Loucy (cell line): ENCODE measurements around the gene PCDHGB3.
"Not testable (repeated sequence)": the region's sequence is repeated elsewhere in the genome, so short reads cannot be mapped to it uniquely, and the experiment has no call there.

Experiments used
- H2AFZ ChIP-seq: fragments of 200-600 bp; sonication (generic); 2 replicates; pipeline ENCODE4 v1.6.0; 2016; ENCODE audit warnings: antibody characterized with exemption, mild to moderate bottlenecking, low read length, moderate library complexity
- H3F3A ChIP-seq: fragments of 200-600 bp; 2 replicates; pipeline ENCODE4 v1.6.0; 2016; ENCODE audit warnings: antibody characterized with exemption, low read depth, mild to moderate bottlenecking
- H3K27me3 ChIP-seq: fragments of 200-600 bp; sonication (generic); 2 replicates; pipeline ENCODE4 v1.6.1; 2014; ENCODE audit warnings: low read length, mild to moderate bottlenecking; ENCODE audit not compliant: insufficient read depth, poor library complexity, severe bottlenecking
- H3K36me3 ChIP-seq: fragments of 200-600 bp; sonication (generic); 2 replicates; pipeline ENCODE4 v1.6.1; 2016; ENCODE audit warnings: low read length; ENCODE audit not compliant: insufficient read depth
- H3K4me1 ChIP-seq: fragments of 200-600 bp; sonication (generic); 2 replicates; pipeline ENCODE4 v1.5.1; 2014; ENCODE audit warnings: low read length, mild to moderate bottlenecking; ENCODE audit not compliant: insufficient read depth, poor library complexity, severe bottlenecking
- H3K4me2 ChIP-seq: fragments of 200-600 bp; sonication (generic); 2 replicates; pipeline ENCODE4 v1.6.0; 2014; ENCODE audit warnings: antibody characterized with exemption, low read length, low read depth, mild to moderate bottlenecking; ENCODE audit not compliant: poor library complexity, severe bottlenecking
- H3K4me3 ChIP-seq: fragments of 200-600 bp; sonication (generic); 2 replicates; pipeline ENCODE4 v1.5.1; 2014; ENCODE audit warnings: low read length, mild to moderate bottlenecking, mixed read lengths; ENCODE audit not compliant: poor library complexity, severe bottlenecking
- H3K79me2 ChIP-seq: fragments of 200-600 bp; sonication (generic); 2 replicates; pipeline ENCODE4 v1.6.1; 2014; ENCODE audit warnings: low read length; ENCODE audit not compliant: insufficient read depth
- H3K9ac ChIP-seq: fragments of 200-600 bp; sonication (generic); 2 replicates; pipeline ENCODE4 v1.6.0; 2014; ENCODE audit warnings: mild to moderate bottlenecking, low read depth, low read length, moderate library complexity; ENCODE audit not compliant: poor library complexity, severe bottlenecking
- H3K9me2 ChIP-seq: fragments of 200-600 bp; sonication (generic); replicated peaks from 2 replicates; pipeline ENCODE4 v1.6.1; 2016; ENCODE audit warnings: low read depth, low read length, mixed read lengths
- H3K9me3 ChIP-seq: fragments of 200-600 bp; sonication (generic); 2 replicates; pipeline ENCODE4 v1.6.1; 2014; ENCODE audit warnings: mild to moderate bottlenecking, antibody characterized with exemption, low read length, low read depth; ENCODE audit not compliant: insufficient read depth
- H4K20me1 ChIP-seq: fragments of 200-600 bp; sonication (generic); 2 replicates; pipeline ENCODE4 v1.6.0; 2014; ENCODE audit warnings: antibody characterized with exemption, low read length, mild to moderate bottlenecking; ENCODE audit not compliant: insufficient read depth, poor library complexity, severe bottlenecking
- EZH2phosphoT487 ChIP-seq: fragments of 200-600 bp; IDR thresholded peaks from 2 replicates; pipeline ENCODE4 v1.6.1; 2018; ENCODE audit warnings: antibody characterized with exemption, mild to moderate bottlenecking, moderate library complexity, borderline replicate concordance
- TF ChIP-seq, protein P1 (sequence below): fragments of 200-600 bp; sonication (generic); conservative IDR thresholded peaks from 2 replicates; pipeline ENCODE4 v1.5.1; 2014; ENCODE audit warnings: mild to moderate bottlenecking, antibody characterized with exemption, low read length

Gene PCDHGB3

DNA sequence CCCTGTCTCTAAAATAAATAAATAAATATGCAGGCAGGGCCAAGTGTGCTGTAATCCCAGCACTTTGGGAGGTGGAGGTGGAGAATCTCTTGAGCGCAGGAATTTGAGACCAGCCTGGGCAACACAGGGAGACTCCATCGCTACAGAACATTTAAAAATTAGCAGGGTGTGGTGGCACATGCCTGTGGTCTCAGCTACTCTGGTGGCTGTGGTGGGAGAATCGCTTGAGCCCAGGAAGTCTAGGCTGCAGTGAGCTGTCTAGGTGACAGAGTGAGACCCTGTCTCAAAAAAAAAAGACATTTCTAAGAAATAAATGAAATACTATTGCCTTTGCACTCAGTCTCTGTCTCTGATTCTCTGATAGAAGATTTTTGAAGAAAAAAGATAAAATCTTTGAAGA, 41.5 kb downstream of the PCDHGB3 start:
- H3K9me2 ChIP-seq: no peaks in the 10 kb centered on the region
- H3K4me2 ChIP-seq: no peak overlapping the region
- H3K36me3 ChIP-seq: no peaks in the 10 kb centered on the region
- H2AFZ ChIP-seq: no peak overlapping the region
- no peaks in the 10 kb centered on the region for H4K20me1 ChIP-seq
- TF ChIP-seq, protein P1, sequence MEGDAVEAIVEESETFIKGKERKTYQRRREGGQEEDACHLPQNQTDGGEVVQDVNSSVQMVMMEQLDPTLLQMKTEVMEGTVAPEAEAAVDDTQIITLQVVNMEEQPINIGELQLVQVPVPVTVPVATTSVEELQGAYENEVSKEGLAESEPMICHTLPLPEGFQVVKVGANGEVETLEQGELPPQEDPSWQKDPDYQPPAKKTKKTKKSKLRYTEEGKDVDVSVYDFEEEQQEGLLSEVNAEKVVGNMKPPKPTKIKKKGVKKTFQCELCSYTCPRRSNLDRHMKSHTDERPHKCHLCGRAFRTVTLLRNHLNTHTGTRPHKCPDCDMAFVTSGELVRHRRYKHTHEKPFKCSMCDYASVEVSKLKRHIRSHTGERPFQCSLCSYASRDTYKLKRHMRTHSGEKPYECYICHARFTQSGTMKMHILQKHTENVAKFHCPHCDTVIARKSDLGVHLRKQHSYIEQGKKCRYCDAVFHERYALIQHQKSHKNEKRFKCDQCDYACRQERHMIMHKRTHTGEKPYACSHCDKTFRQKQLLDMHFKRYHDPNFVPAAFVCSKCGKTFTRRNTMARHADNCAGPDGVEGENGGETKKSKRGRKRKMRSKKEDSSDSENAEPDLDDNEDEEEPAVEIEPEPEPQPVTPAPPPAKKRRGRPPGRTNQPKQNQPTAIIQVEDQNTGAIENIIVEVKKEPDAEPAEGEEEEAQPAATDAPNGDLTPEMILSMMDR: no peak
- no peak for TF ChIP-seq EZH2phosphoT487
- no peaks in the 10 kb centered on the region for H3K27me3 ChIP-seq
- H3K4me3 ChIP-seq: no peak overlapping the region
- H3K4me1 ChIP-seq: no peaks in the 10 kb centered on the region
- no peaks in the 10 kb centered on the region for H3F3A ChIP-seq
- H3K9ac ChIP-seq: no peak overlapping the region
- no peaks in the 10 kb centered on the region for H3K9me3 ChIP-seq
- H3K79me2 ChIP-seq: no peaks in the 10 kb centered on the region

DNA sequence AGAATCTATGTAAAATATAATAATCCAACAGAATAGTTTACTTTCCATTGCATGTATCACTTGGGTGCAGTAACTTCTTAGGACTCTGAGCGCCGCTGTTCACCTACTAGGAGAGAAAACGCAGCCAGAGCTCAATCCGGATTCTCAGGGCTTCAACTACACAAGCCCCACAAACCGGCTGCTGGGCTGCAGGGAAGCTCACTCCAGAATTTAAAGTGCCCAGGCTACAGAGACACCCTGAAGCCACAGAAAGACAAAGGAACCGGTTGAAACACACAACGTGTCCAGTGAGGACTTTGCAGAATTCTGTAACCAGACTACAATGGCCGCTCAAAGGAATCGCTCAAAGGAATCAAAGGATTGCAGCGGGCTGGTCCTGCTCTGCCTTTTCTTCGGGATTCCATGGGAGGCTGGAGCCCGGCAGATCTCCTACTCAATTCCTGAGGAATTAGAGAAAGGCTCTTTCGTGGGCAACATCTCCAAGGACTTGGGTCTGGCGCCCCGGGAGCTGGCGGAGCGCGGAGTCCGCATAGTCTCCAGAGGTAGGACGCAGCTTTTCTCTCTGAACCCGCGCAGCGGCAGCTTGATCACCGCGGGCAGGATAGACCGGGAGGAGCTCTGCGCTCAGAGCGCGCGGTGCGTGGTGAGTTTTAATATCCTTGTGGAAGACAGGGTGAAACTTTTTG, 43.0 kb downstream of the PCDHGB3 start, which contains the start of gene PCDHGA10:
TSS of gene PCDHGA10 (plus strand) at position 134 of the 686 bp plus-strand sequence. CDS start at position 323, 189 bp downstream.
- Histone ChIP-seq H3K4me2 (peak within 1 kb of the TSS; percentile 35), H3K36me3 (no peaks in the 10 kb centered on the region), H3F3A (no peaks in the 10 kb centered on the region), H3K9me2 (no peaks in the 10 kb centered on the region), H3K27me3 (no peaks in the 10 kb centered on the region), H3K9ac (no peak within 1 kb of the TSS), H3K4me3 (no peak within 1 kb of the TSS), H3K4me1 (no peaks in the 10 kb centered on the region), H3K9me3 (no peaks in the 10 kb centered on the region), H3K79me2 (no peaks in the 10 kb centered on the region), H2AFZ (peak within 1 kb of the TSS; percentile 34; the same call in 1 of the 2 replicates), H4K20me1 (no peaks in the 10 kb centered on the region)
- TF ChIP-seq, protein P1: peak; percentile 72
- no peak for TF ChIP-seq EZH2phosphoT487

DNA sequence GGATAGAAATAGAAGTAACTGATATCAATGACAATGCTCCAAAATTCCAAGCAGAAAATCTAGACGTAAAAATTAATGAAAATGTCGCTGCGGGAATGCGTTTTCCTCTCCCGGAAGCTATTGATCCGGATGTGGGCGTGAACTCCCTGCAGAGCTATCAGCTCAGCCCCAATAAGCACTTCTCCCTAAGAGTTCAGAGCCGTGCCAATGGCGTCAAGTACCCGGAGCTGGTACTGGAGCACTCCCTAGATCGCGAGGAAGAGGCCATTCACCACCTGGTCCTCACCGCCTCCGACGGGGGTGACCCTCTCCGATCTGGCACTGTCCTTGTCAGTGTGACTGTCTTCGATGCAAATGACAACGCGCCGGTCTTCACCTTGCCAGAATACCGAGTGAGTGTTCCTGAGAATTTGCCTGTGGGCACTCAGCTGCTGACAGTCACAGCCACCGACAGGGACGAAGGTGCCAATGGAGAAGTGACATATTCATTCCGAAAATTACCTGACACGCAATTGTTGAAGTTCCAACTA, 43.6 kb downstream of the PCDHGB3 start:
- H3K9me3 ChIP-seq: no peaks in the 10 kb centered on the region
- H3K9ac ChIP-seq: no peak overlapping the region
- TF ChIP-seq, protein P1: no peak
- no peak for TF ChIP-seq EZH2phosphoT487
- H3F3A ChIP-seq: no peaks in the 10 kb centered on the region
- no peaks in the 10 kb centered on the region for H4K20me1 ChIP-seq
- no peaks in the 10 kb centered on the region for H3K79me2 ChIP-seq
- no peaks in the 10 kb centered on the region for H3K36me3 ChIP-seq
- H3K9me2 ChIP-seq: no peaks in the 10 kb centered on the region
- no peaks in the 10 kb centered on the region for H3K4me1 ChIP-seq
- no peak overlapping the region for H2AFZ ChIP-seq
- H3K4me3 ChIP-seq: no peak overlapping the region
- H3K27me3 ChIP-seq: no peaks in the 10 kb centered on the region
- no peak overlapping the region for H3K4me2 ChIP-seq

DNA sequence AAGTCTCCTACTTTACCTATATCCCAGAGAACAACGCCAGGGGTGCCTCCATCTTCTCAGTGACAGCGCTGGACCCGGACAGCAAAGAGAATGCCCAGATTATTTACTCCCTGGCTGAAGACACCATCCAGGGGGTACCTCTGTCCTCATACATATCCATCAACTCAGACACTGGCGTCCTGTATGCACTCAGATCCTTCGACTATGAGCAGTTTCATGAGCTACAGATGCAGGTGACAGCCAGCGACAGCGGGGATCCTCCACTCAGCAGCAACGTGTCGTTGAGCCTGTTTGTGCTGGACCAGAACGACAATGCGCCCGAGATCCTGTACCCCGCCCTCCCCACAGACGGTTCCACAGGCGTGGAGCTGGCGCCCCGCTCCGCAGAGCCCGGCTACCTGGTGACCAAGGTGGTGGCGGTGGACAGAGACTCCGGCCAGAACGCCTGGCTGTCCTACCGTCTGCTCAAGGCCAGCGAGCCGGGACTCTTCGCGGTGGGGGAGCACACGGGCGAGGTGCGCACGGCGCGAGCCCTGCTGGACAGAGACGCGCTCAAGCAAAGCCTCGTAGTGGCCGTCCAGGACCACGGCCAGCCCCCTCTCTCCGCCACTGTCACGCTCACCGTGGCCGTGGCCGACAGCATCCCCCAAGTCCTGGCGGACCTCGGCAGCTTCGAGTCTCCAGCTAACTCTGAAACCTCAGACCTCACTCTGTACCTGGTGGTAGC, 44.7 kb downstream of the PCDHGB3 start:
- not testable (repeated sequence) for H3K9me2 ChIP-seq, H3K4me2 ChIP-seq, H3K36me3 ChIP-seq, H3K79me2 ChIP-seq, H3K4me3 ChIP-seq, H3K4me1 ChIP-seq, H4K20me1 ChIP-seq, H3F3A ChIP-seq, H3K9me3 ChIP-seq, H3K27me3 ChIP-seq, H2AFZ ChIP-seq, H3K9ac ChIP-seq

DNA sequence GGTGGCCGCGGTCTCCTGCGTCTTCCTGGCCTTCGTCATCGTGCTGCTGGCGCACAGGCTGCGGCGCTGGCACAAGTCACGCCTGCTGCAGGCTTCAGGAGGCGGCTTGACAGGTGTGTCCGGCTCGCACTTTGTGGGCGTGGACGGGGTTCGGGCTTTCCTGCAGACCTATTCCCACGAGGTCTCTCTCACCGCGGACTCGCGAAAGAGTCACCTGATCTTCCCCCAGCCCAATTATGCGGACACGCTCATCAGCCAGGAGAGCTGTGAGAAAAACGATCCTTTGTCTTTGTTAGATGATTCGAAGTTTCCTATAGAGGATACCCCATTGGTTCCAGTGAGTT, 45.2 kb downstream of the PCDHGB3 start:
- H2AFZ ChIP-seq, H3K27me3 ChIP-seq, H3K9me3 ChIP-seq, H3K79me2 ChIP-seq, H3F3A ChIP-seq, H4K20me1 ChIP-seq, H3K4me2 ChIP-seq, H3K4me3 ChIP-seq, H3K4me1 ChIP-seq, H3K36me3 ChIP-seq, H3K9me2 ChIP-seq, H3K9ac ChIP-seq: not testable (repeated sequence)
